ENCODE results near the gene SNX10.

- TF ChIP-seq GATA2 (IDR thresholded peaks at IDR 0.05; ENCODE audit: low read depth, low read length) (no peak), GATA3 (IDR thresholded peaks at IDR 0.05; ENCODE audit: low read depth, low read length) (no peak; the same call in 1 of the 2 replicates)
These were observed 70.0 kb downstream of the SNX10 start for GRCh38 chr7:26361637-26362036.

Measured in SH-SY5Y (cell line).